ENCODE data around the gene ATP2C2.

- TF ChIP-seq CTCF (IDR thresholded peaks at IDR 0.05), result no peak
- TF ChIP-seq POLR2AphosphoS5 (IDR thresholded peaks at IDR 0.05), result no peak
- no peak for TF ChIP-seq POLR2A (IDR thresholded peaks at IDR 0.05)
- TF ChIP-seq EP300 (IDR thresholded peaks at IDR 0.05; ENCODE audit: low read depth), result no peak
Measured at GRCh38 chr16:84486126-84486525, 117.8 kb downstream of the ATP2C2 start.
